A549 (cell line): ENCODE results near the gene HES3. TPM values are rescaled to one million over a fixed set of nuclear protein-coding genes. Genes with fewer than 3 reads are reported as not detected.

ENCODE experiments used
- ATAC-seq, 2 experiments: fragments of 200-7000 bp in 1 of 2; fragments of >200 bp in 1 of 2; cut with Nextera tagmentation in 1 of 2; cut with Tn5 transposase in 1 of 2; 3 replicates each; pipeline versions ENCODE4 v1.8.0 to v1.9.1; 2018 to 2020; ENCODE audit warnings: mild to moderate bottlenecking in 1 of 2, moderate library complexity in 1 of 2
- CTCF ChIA-PET: fragments of 300-600 bp; sonication (Branson Sonifier 250); formaldehyde crosslinking; extraction: SDS; loops from one replicate; lab custom pipeline; 2021; ENCODE audit warnings: antibody characterized with exemption, inconsistent platforms; lab: Yijun Ruan, JAX
- POLR2A ChIA-PET: fragments of 350-600 bp; formaldehyde crosslinking; extraction: SDS; loops from one replicate; lab custom pipeline; 2021; ENCODE audit warnings: antibody characterized with exemption, inconsistent platforms; lab: Yijun Ruan, JAX
- DNase-seq, 2 experiments: peaks; one replicate each; pipeline versions ENCODE4 v3.0.0 to v3.0.0-alpha.2; 2011 to 2016; ENCODE audit warnings: low read depth in 1 of 2, low spot score in 1 of 2
- FAIRE-seq: peaks from 2 replicates; lab custom pipeline; 2011; peaks lifted over from hg19 to GRCh38; lab: Jason Lieb, UNC
- H3K27ac ChIP-seq, 2 experiments: fragments of >200 bp; sonication (Bioruptor Twin); formaldehyde crosslinking; 3 replicates each; pipeline ENCODE4 v1.5.1; 2016 to 2017
- H3K4me1 ChIP-seq: fragments of >200 bp; sonication (Bioruptor Twin); formaldehyde crosslinking; 3 replicates; pipeline ENCODE4 v1.6.1; 2016
- H3K4me2 ChIP-seq: fragments of >200 bp; sonication (Bioruptor Twin); formaldehyde crosslinking; 3 replicates; pipeline ENCODE4 v1.6.1; 2016
- H3K4me3 ChIP-seq: fragments of >200 bp; sonication (Bioruptor Twin); formaldehyde crosslinking; 3 replicates; pipeline ENCODE4 v1.5.1; 2016
- H3K9me3 ChIP-seq: fragments of >200 bp; sonication (Bioruptor Twin); formaldehyde crosslinking; 3 replicates; pipeline ENCODE4 v1.6.1; 2016
- BHLHE40 ChIP-seq: IDR thresholded peaks from 2 replicates; pipeline ENCODE4 v1.6.1; 2012; ENCODE audit warnings: low read depth, low read length, inconsistent platforms
- CBX2 ChIP-seq: fragments of 200-600 bp; sonication (generic); IDR thresholded peaks from 2 replicates; pipeline ENCODE4 v1.6.1; 2016; ENCODE audit warnings: low read depth, mild to moderate bottlenecking, borderline replicate concordance
- CBX8 ChIP-seq: fragments of 200-600 bp; sonication (generic); IDR thresholded peaks from 2 replicates; pipeline ENCODE4 v1.6.1; 2016
- CEBPB ChIP-seq, 2 experiments: fragments of >200 bp in 1 of 2; sonication (Bioruptor Twin) in 1 of 2; formaldehyde crosslinking in 1 of 2; IDR thresholded peaks; 2 replicates each; pipeline ENCODE4 v1.6.1; 2012 to 2016
- CHD2 ChIP-seq: fragments of 150-350 bp; IDR thresholded peaks from 2 replicates; pipeline ENCODE4 v1.6.1; 2014; ENCODE audit warnings: low read length; ENCODE audit not compliant: partially characterized antibody
- EP300 ChIP-seq, 2 experiments: fragments of >200 bp; sonication (Bioruptor Twin); formaldehyde crosslinking; IDR thresholded peaks; 2 replicates in 1 of 2; 3 replicates in 1 of 2; pipeline ENCODE4 v1.6.1; 2016 to 2017
- ESRRA ChIP-seq: fragments of 150-350 bp; IDR thresholded peaks from 2 replicates; pipeline ENCODE4 v1.6.1; 2014; ENCODE audit warnings: mild to moderate bottlenecking, low read length, borderline replicate concordance
- HDAC2 ChIP-seq: fragments of 200-600 bp; sonication (generic); IDR thresholded peaks from 2 replicates; pipeline ENCODE4 v1.6.1; 2016
- HOXB5 ChIP-seq: fragments of 250-450 bp; sonication (Bioruptor Pico); IDR thresholded peaks from 2 replicates; pipeline ENCODE4 v1.5.0; 2020; ENCODE audit warnings: mild to moderate bottlenecking, moderate library complexity
- JUN ChIP-seq, 2 experiments: fragments of >200 bp; sonication (Bioruptor Twin); formaldehyde crosslinking; IDR thresholded peaks; 2 replicates in 1 of 2; 3 replicates in 1 of 2; pipeline ENCODE4 v1.6.1; 2016 to 2017
- KDM1A ChIP-seq: fragments of 200-600 bp; sonication (generic); IDR thresholded peaks from 2 replicates; pipeline ENCODE4 v1.6.1; 2016; ENCODE audit warnings: low read depth, mild to moderate bottlenecking
- MAFK ChIP-seq: fragments of 450-650 bp; IDR thresholded peaks from 2 replicates; pipeline ENCODE4 v1.6.1; 2014; ENCODE audit not compliant: partially characterized antibody
- MAZ ChIP-seq: fragments of 150-350 bp; IDR thresholded peaks from 2 replicates; pipeline ENCODE4 v1.6.1; 2014; ENCODE audit warnings: antibody characterized with exemption, low read depth, low read length, borderline replicate concordance
- MYC ChIP-seq: IDR thresholded peaks from 2 replicates; pipeline ENCODE4 v1.6.1; 2012; ENCODE audit warnings: mild to moderate bottlenecking, inconsistent platforms, low read length, improper control_type of control experiment, borderline replicate concordance
- PHF8 ChIP-seq: fragments of 200-600 bp; sonication (generic); IDR thresholded peaks from 2 replicates; pipeline ENCODE4 v1.6.1; 2016; ENCODE audit warnings: low read depth, mild to moderate bottlenecking, antibody characterized with exemption, moderate library complexity, borderline replicate concordance
- RAD21 ChIP-seq, 2 experiments: fragments of >200 bp in 1 of 2; sonication (Bioruptor Twin) in 1 of 2; formaldehyde crosslinking in 1 of 2; IDR thresholded peaks in 1 of 2; conservative IDR thresholded peaks in 1 of 2; 2 replicates in 1 of 2; 3 replicates in 1 of 2; pipeline ENCODE4 v1.6.1; 2012 to 2018; ENCODE audit warnings: inconsistent platforms in 1 of 2
- RCOR1 ChIP-seq: fragments of 150-350 bp; IDR thresholded peaks from 2 replicates; pipeline ENCODE4 v1.6.1; 2014; ENCODE audit warnings: antibody characterized with exemption, low read length, low read depth
- SMC3 ChIP-seq: fragments of >200 bp; sonication (Bioruptor Twin); formaldehyde crosslinking; IDR thresholded peaks from 3 replicates; pipeline ENCODE4 v1.6.1; 2018; ENCODE audit warnings: inconsistent platforms
- SREBF2 ChIP-seq: fragments of 450-650 bp; IDR thresholded peaks from 2 replicates; pipeline ENCODE4 v1.6.1; 2014; ENCODE audit warnings: mild to moderate bottlenecking, moderate library complexity
- TFCP2L1 ChIP-seq: fragments of 250-450 bp; sonication (Bioruptor Pico); IDR thresholded peaks from 2 replicates; pipeline ENCODE4 v1.5.0; 2021; ENCODE audit warnings: mild to moderate bottlenecking
- TP53 ChIP-seq: fragments of 250-450 bp; sonication (Bioruptor Pico); IDR thresholded peaks from 2 replicates; pipeline ENCODE4 v1.5.0; 2021; ENCODE audit warnings: mild to moderate bottlenecking, moderate library complexity
- ZC3H11A ChIP-seq: fragments of 450-650 bp; IDR thresholded peaks from 2 replicates; pipeline ENCODE4 v1.6.1; 2014; ENCODE audit warnings: antibody characterized with exemption, mild to moderate bottlenecking
- ZFP36 ChIP-seq: fragments of 450-650 bp; IDR thresholded peaks from 2 replicates; pipeline ENCODE4 v1.6.1; 2014; ENCODE audit warnings: borderline replicate concordance; ENCODE audit not compliant: partially characterized antibody
- ZNF302 ChIP-seq: fragments of 250-450 bp; sonication (Bioruptor Pico); IDR thresholded peaks from 2 replicates; pipeline ENCODE4 v1.9.0; 2021; ENCODE audit warnings: inconsistent platforms, mild to moderate bottlenecking, moderate library complexity
- WGBS: methylation state at CpG from one replicate; pipeline ENCODE4 v1.1.6; 2017; ENCODE audit errors: missing lambda C conversion rate; 5-methylcytosine and 5-hydroxymethylcytosine counted together
- polyA plus RNA-seq, 4 experiments: library from polyadenylated mRNA; depleted of rRNA in 3 of 4; stranded (reverse); fragments of >200 nt; fragmentation: RNase III in 1 of 4; extraction: RNeasy Plus Mini Kit Qiagen cat#74134 plus additional on column Dnase treatment in 1 of 4; gene quantifications; 2 replicates in 3 of 4; 3 replicates in 1 of 4; pipeline ENCODE4 v1.2.3, GENCODE V29; 2011 to 2017
- TF ChIP-seq, protein P1 (sequence below): IDR thresholded peaks from 2 replicates; pipeline ENCODE4 v1.6.1; 2012
- TF ChIP-seq, protein P2 (sequence below): fragments of 250-450 bp; sonication (Bioruptor Pico); IDR thresholded peaks from 2 replicates; pipeline ENCODE4 v1.5.0; 2021; ENCODE audit warnings: mild to moderate bottlenecking, moderate library complexity, borderline replicate concordance
- TF ChIP-seq, protein P3 (sequence below): fragments of >200 bp; sonication (Bioruptor Twin); formaldehyde crosslinking; IDR thresholded peaks from 3 replicates; pipeline ENCODE4 v1.6.1; 2016

Gene HES3
- polyA plus RNA-seq, 2 of the 4 experiments (the other 2 are of a cell fraction), result not detected

- Histone ChIP-seq H3K27ac (peak overlapping the region in 1 of 2 experiments; percentile 99; a peak in 1 of 6 replicates), H3K9me3 (no peaks in the 10 kb centered on the region), H3K4me1 (peaks cover 9% of the 10 kb centered on the region), H3K4me3 (no peak overlapping the region), H3K4me2 (peak overlapping the region; percentile 65; the same call in 2 of the 3 replicates)
- whole genome bisulfite sequencing, result 82% methylated on average over 10 of the region's 10 CpGs
- CTCF ChIA-PET, result interaction anchor here (0.9 to 1.1 kb wide), 2 partner anchors 18 to 30 kb away, joined by 4 to 5 read pairs; no protein-coding TSS in a partner anchor
- no peak for TF ChIP-seq RCOR1
- no peak for TF ChIP-seq HOXB5
- TF ChIP-seq MAZ, result no peak
- no peak for TF ChIP-seq HDAC2
- TF ChIP-seq JUN (IDR thresholded peaks at IDR 0.05), result no peak
- TF ChIP-seq, protein P1, sequence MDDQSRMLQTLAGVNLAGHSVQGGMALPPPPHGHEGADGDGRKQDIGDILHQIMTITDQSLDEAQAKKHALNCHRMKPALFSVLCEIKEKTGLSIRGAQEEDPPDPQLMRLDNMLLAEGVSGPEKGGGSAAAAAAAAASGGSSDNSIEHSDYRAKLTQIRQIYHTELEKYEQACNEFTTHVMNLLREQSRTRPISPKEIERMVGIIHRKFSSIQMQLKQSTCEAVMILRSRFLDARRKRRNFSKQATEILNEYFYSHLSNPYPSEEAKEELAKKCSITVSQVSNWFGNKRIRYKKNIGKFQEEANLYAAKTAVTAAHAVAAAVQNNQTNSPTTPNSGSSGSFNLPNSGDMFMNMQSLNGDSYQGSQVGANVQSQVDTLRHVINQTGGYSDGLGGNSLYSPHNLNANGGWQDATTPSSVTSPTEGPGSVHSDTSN, result no peak
- TF ChIP-seq, protein P2, sequence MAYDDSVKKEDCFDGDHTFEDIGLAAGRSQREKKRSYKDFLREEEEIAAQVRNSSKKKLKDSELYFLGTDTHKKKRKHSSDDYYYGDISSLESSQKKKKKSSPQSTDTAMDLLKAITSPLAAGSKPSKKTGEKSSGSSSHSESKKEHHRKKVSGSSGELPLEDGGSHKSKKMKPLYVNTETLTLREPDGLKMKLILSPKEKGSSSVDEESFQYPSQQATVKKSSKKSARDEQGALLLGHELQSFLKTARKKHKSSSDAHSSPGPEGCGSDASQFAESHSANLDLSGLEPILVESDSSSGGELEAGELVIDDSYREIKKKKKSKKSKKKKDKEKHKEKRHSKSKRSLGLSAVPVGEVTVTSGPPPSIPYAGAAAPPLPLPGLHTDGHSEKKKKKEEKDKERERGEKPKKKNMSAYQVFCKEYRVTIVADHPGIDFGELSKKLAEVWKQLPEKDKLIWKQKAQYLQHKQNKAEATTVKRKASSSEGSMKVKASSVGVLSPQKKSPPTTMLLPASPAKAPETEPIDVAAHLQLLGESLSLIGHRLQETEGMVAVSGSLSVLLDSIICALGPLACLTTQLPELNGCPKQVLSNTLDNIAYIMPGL (CRISPR knock-in tag), result no peak
- no peak for TF ChIP-seq BHLHE40
- TF ChIP-seq EP300 (IDR thresholded peaks at IDR 0.05), result no peak
- no peak for TF ChIP-seq MYC
- no peak for TF ChIP-seq KDM1A
- TF ChIP-seq TP53 (CRISPR knock-in tag), result no peak
- TF ChIP-seq ZC3H11A, result no peak
- no peak for TF ChIP-seq CBX8
- TF ChIP-seq ZNF302, result no peak
- DNase-seq (no peak), FAIRE-seq (no peak), ATAC-seq (no peak)
- POLR2A ChIA-PET, result no interaction called here
Measured at GRCh38 chr1:6207921-6208320, 36.1 kb upstream of the HES3 start.

GRCh38 chr1:6208723-6209660 is 35.0 kb upstream of the HES3 start:
- ATAC-seq (no peak), FAIRE-seq (no peak), DNase-seq (no peak)
- Histone ChIP-seq H3K4me1 (peaks cover 9% of the 10 kb centered on the region), H3K4me3 (no peak overlapping the region), H3K4me2 (no peak overlapping the region), H3K27ac (no peak overlapping the region), H3K9me3 (no peaks in the 10 kb centered on the region)
- ChIA-PET CTCF (interaction anchor here (0.6 to 1.2 kb wide), 2 partner anchors 13 to 21 kb away, joined by 3 to 4 read pairs; no protein-coding TSS in a partner anchor), POLR2A (no interaction called here)
- WGBS, result 97% methylated on average over 60 of the region's 99 CpGs
- TF ChIP-seq, protein P1, result no peak
- TF ChIP-seq EP300 (IDR thresholded peaks at IDR 0.05), result no peak
- no peak for TF ChIP-seq MAFK
- no peak for TF ChIP-seq RAD21 (conservative IDR thresholded peaks at IDR 0.05 in 1 of 2, IDR thresholded peaks at IDR 0.05 in 1 of 2)
- no peak for TF ChIP-seq BHLHE40
- TF ChIP-seq PHF8, result no peak
- TF ChIP-seq HDAC2, result no peak
- TF ChIP-seq ZC3H11A, result no peak
- TF ChIP-seq CBX2, result no peak
- no peak for TF ChIP-seq TFCP2L1 (CRISPR knock-in tag)
- TF ChIP-seq, protein P3, sequence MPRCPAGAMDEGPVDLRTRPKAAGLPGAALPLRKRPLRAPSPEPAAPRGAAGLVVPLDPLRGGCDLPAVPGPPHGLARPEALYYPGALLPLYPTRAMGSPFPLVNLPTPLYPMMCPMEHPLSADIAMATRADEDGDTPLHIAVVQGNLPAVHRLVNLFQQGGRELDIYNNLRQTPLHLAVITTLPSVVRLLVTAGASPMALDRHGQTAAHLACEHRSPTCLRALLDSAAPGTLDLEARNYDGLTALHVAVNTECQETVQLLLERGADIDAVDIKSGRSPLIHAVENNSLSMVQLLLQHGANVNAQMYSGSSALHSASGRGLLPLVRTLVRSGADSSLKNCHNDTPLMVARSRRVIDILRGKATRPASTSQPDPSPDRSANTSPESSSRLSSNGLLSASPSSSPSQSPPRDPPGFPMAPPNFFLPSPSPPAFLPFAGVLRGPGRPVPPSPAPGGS, result no peak
- TF ChIP-seq JUN (IDR thresholded peaks at IDR 0.05), result no peak
- no peak for TF ChIP-seq CBX8
- no peak for TF ChIP-seq CHD2
- TF ChIP-seq ZFP36, result no peak
- TF ChIP-seq SMC3, result no peak
- TF ChIP-seq CEBPB (IDR thresholded peaks at IDR 0.05), result no peak
- no peak for TF ChIP-seq ESRRA
- TF ChIP-seq SREBF2, result no peak
